Left ventricle myocardium superior (tissue), 1 donor: Measurements from ENCODE around the gene CACNA1D. TPM values are rescaled to one million over a fixed set of nuclear protein-coding genes. Genes with fewer than 3 reads are reported as not detected.
"Not testable (repeated sequence)": the region's sequence is repeated elsewhere in the genome, so short reads cannot be mapped to it uniquely, and the experiment has no call there.

Source experiments
- ATAC-seq: fragments of 200-7000 bp; cut with Tn5 transposase; one replicate; pipeline ENCODE4 v1.9.1; 2020; ENCODE audit warnings: mild to moderate bottlenecking, moderate library complexity
- DNase-seq: peaks from one replicate; pipeline ENCODE4 v3.0.0-alpha.2; 2020
- intact Hi-C: fragments of 100-400 bp; cut with micrococcal nuclease; formaldehyde crosslinking; loops from one replicate; pipeline ENCODE4 v1.11.0; 2022
- long read RNA-seq: library from polyadenylated mRNA; unstranded; transcript quantifications from one replicate; pipeline ENCODE4 v2.0.0, GENCODE V29; 2021
- total RNA-seq: library from RNA; stranded (reverse); fragmentation: NEBNext Ultra II Directional; extraction: Animal tissue kit (Norgen Biotek cat#: 25700); gene quantifications from one replicate; pipeline ENCODE4 v1.2.1, GENCODE V29; 2021
- donor health status: DM: no; HTN: yes; CAD: no; lungs with severe emphysema.

The CACNA1D gene
- total RNA-seq, result 1.0 TPM
- long read RNA-seq, partial matches to known transcripts, result 0 of 2 reads
- long read RNA-seq, other reads (novel, unspliced or antisense), result 2 of 2 reads

GRCh38 chr3:53493963-53494791, at the start of gene CACNA1D:
CACNA1D (plus strand) TSS chr3:53494611; CDS start chr3:53495167, 556 bp downstream.
- DNase-seq (no peak), ATAC-seq (peak; percentile 19)
- intact Hi-C loops, result no loop called here

DNA sequence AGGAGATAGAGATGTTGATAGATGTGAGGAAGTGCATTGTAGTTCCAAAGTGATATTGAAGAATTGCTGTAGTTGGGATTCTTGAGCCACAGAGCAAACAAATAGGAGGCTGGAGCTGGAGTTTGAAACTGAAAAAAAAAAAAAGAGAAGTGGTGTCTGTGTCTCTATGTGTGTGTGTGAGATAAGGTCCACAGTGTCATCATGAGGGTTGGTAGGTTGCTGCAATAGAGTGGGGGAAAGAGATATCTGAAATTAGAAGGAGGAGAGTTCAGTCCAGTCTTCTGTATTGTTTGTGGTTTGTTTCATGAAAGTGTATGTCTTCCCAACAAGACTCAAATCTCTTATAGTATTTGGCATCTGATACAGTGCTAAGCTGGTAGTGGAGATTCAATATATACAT, 37.3 kb upstream of the CACNA1D start:
- DNase-seq (no peak), ATAC-seq (no peak)
- intact Hi-C loops, result no loop called here

- DNase-seq, result no peak
- intact Hi-C loops, result no loop called here
- ATAC-seq, result no peak
Observed at GRCh38 chr3:53460326-53460725, 34.1 kb upstream of the CACNA1D start.

DNA sequence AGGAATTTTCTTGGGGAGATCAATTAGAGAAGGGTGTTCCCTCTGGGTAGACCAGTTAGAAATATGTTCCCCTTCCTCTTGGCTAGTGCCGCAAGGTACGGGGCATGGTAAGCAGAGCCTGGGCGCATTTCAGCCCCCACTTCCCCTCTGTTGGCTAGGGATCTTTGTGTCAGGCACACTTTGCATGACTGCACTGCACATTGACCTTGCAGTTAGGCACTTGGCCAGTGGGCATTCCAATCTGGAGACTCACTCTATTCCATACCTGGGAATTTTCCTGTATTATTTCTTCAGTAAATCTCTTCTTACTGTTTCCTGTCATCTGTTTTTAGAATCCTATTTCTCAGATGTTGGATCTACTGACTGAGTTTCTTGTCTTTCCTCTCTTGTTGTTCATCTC, 30.0 kb upstream of the CACNA1D start:
- DNase-seq, result peak; percentile 27

DNA sequence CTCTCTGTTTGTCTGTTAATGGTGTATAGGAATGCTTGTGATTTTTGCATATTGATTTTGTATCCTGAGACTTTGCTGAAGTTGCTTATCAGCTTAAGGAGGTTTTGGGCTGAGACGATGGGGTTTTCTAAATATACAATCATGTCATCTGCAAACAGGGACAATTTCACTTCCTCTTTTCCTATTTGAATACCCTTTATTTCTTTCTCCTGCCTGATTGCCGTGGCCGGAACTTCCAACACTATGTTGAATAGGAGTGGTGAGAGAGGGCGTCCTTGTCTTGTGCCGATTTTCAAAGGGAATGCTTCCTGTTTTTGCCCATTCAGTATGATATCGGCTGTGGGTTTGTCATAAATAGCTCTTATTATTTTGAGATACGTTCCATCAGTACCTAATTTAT, 24.7 kb upstream of the CACNA1D start:
- intact Hi-C loops, ATAC-seq, DNase-seq: not testable (repeated sequence)

More for the DNA sequence above, 30.0 kb upstream of the CACNA1D start:
- intact Hi-C loops, result no loop called here
- peak; percentile 28 for ATAC-seq

DNA sequence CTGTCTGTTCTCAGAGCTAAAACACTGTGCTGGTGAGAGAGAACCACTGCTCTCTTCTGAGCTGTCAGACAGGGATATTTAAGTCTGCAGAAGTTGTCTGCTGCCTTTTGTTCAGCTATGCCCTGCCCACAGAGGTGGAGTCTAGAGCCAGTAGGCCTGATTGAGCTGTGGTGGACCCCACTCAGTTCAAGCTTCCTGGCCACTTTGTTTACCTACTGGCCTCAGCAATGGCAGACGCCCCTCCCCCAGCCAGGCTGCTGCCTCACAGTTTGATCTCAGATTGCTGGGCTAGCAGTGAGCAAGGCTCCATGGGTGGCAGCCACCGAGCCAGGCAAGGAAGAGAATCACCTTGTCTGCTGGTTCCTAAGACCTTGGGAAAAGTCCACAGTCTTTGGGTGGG, 21.0 kb upstream of the CACNA1D start:
- intact Hi-C loops, result no loop called here
- ATAC-seq (no peak), DNase-seq (no peak)

- DNase-seq, ATAC-seq, intact Hi-C loops: not testable (repeated sequence)
Observed at GRCh38 chr3:53476372-53476771, 18.0 kb upstream of the CACNA1D start.

DNA sequence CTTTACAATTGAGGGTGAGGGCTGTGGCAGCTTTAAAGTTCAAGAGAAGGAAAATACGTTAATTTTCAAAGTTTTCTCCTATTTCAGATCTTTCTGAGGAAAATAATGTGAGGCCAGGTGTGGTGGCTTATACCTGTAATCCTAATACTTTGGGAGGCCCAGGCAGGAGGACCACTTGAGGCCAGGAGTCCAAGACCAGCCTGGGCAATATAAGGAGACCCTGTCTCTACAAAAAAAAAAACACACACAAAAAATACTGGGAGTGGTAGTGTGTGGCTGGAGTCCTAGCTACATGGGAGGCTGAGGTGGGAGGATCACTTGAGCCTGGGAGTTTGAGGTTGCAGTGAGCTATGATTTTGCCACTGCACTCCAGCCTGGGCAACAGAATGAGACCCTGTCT, 16.7 kb upstream of the CACNA1D start:
- ATAC-seq, intact Hi-C loops, DNase-seq: not testable (repeated sequence)

GRCh38 chr3:53478166-53478830, 16.1 kb upstream of the CACNA1D start:
- no peak for ATAC-seq
- DNase-seq, result no peak
- intact Hi-C loops, result no loop called here

DNA sequence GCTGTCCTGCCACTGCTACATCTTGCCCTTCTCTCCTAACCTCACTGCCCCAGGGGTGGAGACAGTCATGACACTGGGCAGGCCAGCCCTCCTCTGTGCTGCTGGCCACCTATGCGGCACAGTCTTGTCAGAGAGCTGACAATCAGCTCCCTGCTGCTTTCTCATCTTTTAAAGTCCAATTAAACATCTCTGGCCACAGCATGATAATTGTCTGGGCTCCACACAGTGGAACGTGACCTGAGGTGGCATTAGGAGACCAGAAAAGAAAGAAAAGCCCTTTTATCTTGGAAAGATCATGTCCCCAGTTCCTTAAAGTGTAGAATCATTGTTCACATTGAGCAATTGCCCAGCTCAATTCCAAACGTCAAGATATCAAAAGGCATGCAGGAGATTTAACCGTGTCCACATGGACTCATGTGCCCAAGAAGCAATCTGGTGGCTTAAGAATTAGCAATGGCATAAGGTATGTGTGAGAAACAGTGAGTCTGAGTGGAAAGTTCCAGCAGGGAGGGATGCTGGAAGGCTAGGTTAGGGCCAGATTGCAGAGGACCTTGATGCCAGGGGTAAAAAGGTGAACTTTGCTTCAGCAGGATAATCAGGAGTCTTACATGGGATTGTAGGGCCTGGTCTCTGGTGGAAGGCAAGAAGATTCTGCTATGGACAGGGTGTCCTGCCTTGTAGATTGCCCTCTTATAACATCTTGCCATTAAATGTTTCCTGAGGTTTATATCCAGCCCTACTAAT, 15.3 kb upstream of the CACNA1D start:
- ATAC-seq (no peak), DNase-seq (no peak)
- intact Hi-C loops, result no loop called here

DNA sequence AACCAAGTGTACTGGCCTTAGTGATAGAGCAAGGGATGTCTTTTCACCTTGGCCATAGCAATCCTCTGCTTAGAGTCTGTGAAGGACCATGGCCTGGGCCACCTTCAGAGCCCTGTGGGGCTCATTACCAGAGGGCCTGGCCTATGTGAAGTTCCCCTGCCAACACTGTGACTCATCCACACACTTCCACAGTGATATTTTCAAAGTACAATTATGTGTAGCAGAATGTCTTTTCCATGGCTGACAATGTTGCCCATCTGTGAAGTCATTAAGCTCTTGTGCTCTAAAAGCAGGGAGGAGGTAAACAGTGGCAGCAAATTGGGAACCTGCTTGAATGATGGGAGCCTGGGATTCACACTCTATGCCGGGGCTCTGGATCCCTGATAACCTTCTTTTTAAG, 12.2 kb upstream of the CACNA1D start:
- ATAC-seq (no peak), DNase-seq (no peak)
- intact Hi-C loops, result no loop called here

GRCh38 chr3:53483821-53484220, 10.6 kb upstream of the CACNA1D start:
- ATAC-seq (no peak), DNase-seq (no peak)
- intact Hi-C loops, result no loop called here

- intact Hi-C loops, result no loop called here
- no peak for ATAC-seq
- DNase-seq, result no peak
Observed at GRCh38 chr3:53484984-53485383, 9.4 kb upstream of the CACNA1D start.

GRCh38 chr3:53485675-53486403, 8.6 kb upstream of the CACNA1D start:
- intact Hi-C loops, result no loop called here
- no peak for DNase-seq
- no peak for ATAC-seq

DNA sequence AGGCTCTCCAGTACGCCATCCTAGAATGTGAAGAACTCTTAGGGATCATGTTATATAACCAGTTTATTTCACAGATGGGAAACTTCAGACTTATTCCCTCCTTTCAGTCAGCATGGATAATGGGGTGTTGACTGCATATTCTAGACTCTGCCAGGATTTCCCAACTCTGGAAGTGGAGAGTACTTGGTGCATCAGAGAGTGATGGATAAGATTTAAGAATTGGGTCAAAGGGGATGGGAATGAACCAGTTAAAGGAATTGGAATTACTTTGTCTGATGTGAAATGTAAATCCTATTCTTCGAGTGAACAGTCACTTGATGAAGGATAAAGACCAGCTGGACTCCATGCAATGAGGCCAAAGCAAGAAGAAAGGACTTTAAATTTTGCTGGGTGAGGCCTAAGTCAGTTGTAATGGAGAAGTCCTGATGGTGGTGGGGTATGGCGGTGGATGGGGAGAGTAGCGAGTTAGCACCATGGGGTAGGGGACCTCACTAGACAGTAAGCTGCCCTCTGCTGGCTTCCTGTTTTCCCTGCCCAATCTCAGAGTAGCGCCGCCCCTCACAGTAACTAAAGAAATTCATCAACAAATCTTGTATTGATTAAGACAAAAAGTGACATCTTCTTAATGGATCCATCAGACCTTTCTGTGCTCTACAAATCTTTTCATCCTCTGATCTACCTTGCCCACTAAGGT, 7.3 kb upstream of the CACNA1D start:
- DNase-seq (no peak), ATAC-seq (no peak)
- intact Hi-C loops, result no loop called here

DNA sequence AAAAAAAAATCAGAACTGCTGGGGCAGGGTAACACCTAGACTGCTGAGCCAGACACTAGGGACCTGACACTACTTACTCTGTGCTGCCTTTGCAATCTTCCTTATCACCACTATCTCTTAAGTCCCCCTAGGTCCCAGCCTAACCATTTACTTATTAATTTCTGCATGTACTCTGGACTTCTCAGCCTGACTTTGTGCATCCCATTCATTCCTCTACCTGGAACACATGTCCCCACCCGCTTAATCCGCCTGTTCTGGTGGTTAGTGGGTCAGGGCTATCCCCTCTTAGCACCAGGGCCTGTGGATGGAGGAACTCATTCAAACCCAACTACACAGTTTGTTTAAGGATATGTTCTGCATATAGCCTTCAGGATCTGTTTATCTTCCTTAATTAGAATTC, 5.0 kb upstream of the CACNA1D start:
- DNase-seq (no peak), ATAC-seq (no peak)
- intact Hi-C loops, result no loop called here

GRCh38 chr3:53489787-53490458, 4.5 kb upstream of the CACNA1D start:
- intact Hi-C loops, result no loop called here
- ATAC-seq (no peak), DNase-seq (no peak)

DNA sequence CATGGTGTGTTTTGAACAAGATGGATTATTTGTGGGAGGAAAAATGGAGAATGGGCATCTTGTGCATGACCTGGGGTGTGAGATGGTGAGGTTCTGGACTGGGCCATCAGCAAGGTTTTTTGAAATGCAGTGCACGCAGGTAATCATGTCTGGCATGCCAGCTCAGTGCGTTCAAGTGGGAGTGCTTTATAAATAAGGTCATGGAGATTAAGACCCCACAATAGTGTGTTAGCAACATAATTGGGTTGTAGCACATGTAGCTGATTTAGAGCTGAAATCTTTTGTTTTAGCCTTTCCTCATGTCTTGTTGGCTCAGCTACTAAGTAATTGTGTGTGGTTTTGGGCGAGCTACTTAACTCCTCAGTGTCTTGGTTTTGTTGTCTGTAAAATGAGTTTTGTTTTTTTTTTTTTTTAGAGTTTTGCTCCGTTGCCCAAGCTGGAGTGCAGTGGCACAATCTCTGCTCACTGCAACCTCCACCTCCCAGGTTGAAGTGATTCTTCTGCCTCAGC, 3.9 kb upstream of the CACNA1D start:
- no peak for ATAC-seq
- intact Hi-C loops, result no loop called here
- DNase-seq, result no peak
